Limb (tissue), 2 donors: ENCODE data around the gene APOA5.
"Not testable (repeated sequence)": the region's sequence is repeated elsewhere in the genome, so short reads cannot be mapped to it uniquely, and the experiment has no call there.

ENCODE experiments used
- DNase-seq, 2 donors: peaks; one replicate each; pipeline ENCODE4 v3.0.0-alpha.2; 2016; ENCODE audit errors: extremely low spot score in 2 of 2

Gene APOA5

GRCh38 chr11:116773203-116774097 is 18.2 kb downstream of the APOA5 start:
- no peak for DNase-seq

- DNase-seq = peak; percentile 84 to 96
Measured at GRCh38 chr11:116772443-116773202, 19.1 kb downstream of the APOA5 start, which contains the start of gene BUD13. Gene BUD13, minus strand, starts transcription at chr11:116772987. Its CDS starts 23 bp downstream, at chr11:116772964.

DNA sequence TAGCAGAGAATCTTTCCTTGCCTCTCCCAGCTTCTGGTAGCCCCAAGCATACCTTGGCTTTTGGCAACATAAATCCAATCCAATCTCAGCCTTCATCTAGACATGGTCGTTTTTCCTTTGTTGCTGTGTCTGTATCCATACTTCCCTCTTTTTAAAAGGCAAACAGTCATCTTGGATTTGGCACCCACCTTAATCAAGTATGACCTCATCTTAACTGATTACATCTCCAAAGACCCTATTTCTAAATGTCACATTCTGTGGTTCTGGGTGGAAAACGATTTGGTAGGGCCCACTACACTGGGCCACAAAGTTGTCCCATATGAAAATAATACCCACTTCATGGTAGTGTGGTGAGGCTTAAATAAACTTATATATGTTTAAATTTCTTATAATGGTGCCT is 19.7 kb downstream of the APOA5 start:
- DNase-seq = no peak

GRCh38 chr11:116762132-116762531 is 29.5 kb downstream of the APOA5 start:
- DNase-seq = no peak

DNA sequence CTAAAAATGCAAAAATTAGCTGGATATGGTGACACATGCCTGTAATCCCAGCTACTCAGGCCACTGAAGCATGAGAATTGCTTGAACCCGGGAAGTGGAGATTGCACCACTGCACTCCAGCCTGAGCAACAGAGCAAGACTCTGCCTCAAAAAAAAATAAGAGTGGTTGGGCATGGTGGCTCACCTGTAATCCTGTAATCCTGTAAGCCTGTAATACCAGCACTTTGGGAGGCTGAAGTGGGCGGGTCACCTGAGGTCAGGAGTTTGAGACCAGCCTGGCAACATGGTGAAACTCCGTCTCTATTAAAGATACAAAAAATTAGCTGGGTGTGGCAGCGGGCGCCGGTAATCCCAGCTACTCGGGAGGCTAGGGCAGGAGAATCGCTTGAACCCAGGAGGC is 35.6 kb downstream of the APOA5 start:
- DNase-seq = not testable (repeated sequence)

DNA sequence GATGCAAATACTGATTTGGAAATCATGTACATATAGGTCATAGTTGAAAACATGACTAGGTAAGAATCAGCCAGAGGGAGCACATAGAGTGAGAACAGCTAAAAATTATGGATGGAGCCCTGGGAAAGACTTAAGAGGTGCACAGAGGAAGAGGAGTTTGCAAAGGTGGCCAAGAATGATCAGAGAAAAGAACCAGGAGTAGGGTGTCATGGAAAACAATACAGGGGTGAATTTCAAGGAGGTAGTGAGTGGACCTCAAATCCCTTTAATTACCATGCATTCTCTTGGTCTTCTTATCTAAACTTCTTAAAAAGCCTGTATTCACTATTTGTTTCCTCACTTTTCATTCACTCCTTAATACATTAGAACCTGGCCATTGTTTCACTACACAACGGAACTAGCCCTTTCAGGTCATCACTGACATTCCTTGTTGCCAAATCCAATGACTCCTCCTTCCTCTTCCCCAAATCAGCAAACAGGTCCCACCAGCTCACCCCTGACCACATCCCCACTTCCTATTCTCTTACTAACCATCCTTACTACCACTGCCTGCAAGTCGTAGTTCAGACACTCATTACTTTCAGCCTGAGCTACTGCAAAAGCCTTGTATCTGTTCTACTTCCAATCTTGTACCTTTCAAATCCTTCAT is 41.5 kb downstream of the APOA5 start:
- DNase-seq = no peak

- DNase-seq = no peak
Measured at GRCh38 chr11:116742104-116742503, 49.6 kb downstream of the APOA5 start.

- DNase-seq = no peak
Measured at GRCh38 chr11:116740741-116741140, 50.9 kb downstream of the APOA5 start.
